Neural cell (in vitro differentiated cells): ENCODE data around the gene FASLG.

Experiments used
- CTCF ChIP-seq: fragments of 450-650 bp; IDR thresholded peaks from 2 replicates; pipeline ENCODE4 v1.5.1; 2014; ENCODE audit warnings: antibody characterized with exemption, mild to moderate bottlenecking, moderate library complexity; ENCODE audit not compliant: poor library complexity, severe bottlenecking
- EP300 ChIP-seq: fragments of 450-650 bp; conservative IDR thresholded peaks from 2 replicates; pipeline ENCODE4 v1.6.1; 2014; ENCODE audit warnings: antibody characterized with exemption, mild to moderate bottlenecking, moderate library complexity; ENCODE audit not compliant: poor library complexity, severe bottlenecking
- RAD21 ChIP-seq: fragments of 450-650 bp; conservative IDR thresholded peaks from 2 replicates; pipeline ENCODE4 v1.6.1; 2014; ENCODE audit warnings: antibody characterized with exemption, mild to moderate bottlenecking, moderate library complexity

- TF ChIP-seq RAD21, result no peak
- no peak for TF ChIP-seq CTCF
- TF ChIP-seq EP300, result no peak
These were observed 52.7 kb downstream of the FASLG start for GRCh38 chr1:172711558-172711957.
